GM19193 (cell line): ENCODE measurements around the gene MED14.

ENCODE experiments used
- POLR2A ChIP-seq: IDR thresholded peaks from 4 replicates; pipeline ENCODE4 v1.6.1; 2011; ENCODE audit not compliant: insufficient read depth, insufficient read length; ENCODE audit errors: extremely low read depth

MED14 gene

DNA sequence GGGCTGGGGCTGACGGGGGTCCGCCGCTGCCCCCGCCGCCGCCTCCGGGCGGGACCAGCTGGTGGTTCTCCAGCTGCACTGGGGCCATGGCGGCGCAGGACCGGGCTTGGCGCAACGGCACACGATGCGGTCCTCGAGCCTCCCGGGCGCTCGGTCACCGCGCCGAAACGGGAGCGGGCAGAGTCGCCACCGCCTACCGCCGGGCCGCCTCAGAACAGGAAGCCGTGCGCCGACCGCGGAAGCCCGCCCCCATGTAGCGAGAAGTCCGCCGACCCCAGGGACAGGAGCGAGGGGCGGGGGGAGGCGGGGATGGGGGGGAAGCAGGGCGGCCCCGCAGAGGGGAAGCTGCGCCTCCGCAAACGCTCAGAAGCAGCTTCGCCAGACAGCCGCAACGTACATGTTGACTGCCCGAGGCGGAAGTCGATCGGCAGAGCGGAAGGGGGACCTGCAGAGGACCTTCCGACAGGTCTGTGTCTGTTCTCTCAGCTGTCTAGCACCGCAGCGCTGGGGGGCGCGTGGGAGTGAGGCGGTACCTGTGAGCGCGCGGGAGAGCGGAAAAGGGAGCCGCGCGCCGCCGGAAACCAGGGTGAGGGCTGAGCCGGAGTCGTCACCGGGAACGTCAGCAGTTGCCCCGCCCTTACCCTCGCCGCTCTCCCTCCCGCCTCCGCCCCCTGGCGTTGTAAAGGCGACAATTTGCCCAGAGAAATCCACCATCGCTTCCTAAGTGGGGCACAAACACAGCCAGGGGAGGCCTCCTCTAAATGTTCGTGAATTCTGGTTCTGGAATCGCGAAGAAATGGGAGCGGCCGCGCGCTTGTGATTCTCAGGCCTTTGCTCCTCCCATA is at the start of gene MED14:
Gene MED14 (minus strand): TSS at position 218 of the 845 bp plus-strand sequence. CDS start 130 bp downstream, at position 88.
- peak; percentile 77 for TF ChIP-seq POLR2A

DNA sequence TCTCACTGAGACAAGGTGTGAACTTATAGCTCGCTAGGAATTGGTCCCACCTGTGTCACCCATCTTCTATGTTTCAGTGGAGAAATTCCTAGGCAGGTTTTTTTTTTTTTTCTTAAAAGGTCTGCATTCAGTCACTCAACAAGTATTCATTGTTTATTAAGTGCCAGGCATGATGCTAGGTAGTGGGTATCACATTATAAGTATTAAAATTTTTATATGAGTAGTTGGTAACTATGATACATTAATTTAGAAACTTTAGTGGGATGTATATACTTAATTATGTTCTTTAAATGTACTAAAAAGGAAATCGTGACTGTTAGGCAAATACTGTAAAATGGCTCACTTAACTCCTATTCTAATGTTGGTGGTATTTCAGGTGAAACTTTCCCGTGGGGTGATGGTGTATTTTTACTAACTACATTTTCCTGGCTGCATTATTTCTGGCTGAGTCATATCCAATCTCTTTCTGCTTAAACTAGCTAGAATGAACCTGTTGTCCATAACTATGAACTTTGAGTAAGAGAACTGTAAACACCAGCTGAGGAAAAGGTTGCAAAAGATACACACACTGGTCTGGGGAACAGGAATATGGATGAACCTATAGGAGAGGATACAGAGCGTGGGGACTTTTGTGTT is 49.3 kb upstream of the MED14 start:
- TF ChIP-seq POLR2A = no peak

DNA sequence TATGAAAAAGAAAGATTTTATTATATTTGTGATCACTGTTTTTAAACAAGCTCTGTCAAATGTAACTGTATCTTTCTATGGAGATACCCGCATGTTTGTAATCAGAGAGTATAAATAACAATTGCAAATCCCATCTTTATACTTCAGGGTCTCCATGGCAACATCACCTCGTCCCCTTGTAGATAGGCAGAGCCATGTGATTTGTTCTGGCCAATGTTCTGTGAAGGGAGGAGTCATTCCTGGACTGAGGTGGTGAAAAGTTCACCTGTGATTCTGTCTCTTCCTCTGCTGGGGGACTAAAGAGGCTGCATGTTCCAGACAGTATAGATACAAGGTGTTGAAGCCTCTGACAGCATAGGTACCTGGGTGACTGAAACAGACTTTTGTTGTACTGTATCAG is 45.6 kb upstream of the MED14 start:
- TF ChIP-seq POLR2A = no peak

DNA sequence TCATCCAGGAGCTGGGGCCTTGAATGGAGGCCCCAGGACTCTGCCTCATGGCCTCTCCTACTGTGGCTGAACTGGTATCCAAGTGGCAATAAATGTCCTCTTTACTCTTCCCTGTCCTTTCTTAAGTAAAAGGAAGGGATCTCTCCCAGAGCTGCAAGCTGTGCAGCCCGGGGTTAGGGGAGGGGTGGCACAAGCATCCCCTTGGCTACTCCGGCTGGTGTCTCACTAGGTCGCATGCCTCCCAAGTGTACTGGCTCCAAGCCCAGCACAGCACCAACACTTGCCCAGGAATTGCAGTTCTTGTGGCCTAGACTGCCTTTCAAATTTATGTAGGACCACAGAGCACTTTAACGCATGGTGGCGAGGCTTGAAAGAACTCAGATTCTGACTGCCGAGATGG is 44.7 kb upstream of the MED14 start:
- TF ChIP-seq POLR2A = no peak

DNA sequence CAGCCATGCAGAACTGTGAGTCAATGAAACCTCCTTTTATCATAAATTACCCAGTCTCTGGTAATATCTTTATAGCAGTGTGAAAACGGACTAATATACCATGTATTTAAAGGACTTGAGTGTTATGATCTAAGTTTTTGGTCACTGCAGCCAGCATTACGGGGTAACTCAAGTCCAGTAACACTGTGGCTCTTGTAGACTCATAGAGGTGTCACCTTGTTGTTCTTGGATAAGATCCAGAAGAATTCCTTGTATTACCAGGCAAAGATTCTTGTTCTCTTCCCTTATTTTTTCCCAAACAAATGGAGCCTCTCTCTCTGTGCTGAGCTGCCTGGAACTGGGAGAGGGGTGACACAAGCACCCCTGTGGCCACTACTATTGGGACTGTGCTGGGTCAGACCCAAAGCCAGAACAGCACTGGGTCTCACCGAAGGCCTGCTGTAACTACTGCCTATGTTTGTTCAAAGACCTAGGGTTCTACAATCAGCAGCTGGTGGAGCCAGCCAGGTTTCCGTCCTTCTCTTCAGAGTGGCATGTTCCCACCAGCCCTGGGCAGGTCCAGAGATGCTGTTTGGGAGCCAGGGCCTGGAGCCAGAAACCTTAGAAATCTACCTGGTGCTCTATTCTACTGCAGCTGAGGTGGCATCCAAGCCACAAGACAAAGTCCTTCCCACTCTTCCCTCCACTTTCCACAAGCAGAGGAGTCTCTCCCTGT is 43.7 kb upstream of the MED14 start:
- no peak for TF ChIP-seq POLR2A

DNA sequence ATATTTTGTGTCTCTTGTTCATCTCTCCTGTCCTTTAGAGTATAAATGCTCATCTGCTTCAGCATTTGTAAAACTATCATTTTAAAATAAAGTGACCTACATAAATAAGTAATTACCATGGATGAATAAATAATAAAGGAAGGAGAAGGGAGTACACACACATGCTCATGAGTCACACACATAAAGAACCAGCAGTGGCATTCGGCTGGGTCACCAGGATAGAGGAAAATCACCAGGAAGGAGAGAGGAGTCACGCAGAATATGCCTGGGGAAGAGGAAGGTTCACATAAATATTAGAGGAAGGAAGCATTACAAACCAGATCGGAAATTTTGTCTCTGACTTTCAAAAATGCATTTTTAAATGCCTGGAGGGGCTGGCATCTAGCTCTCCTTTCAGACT is 38.5 kb upstream of the MED14 start:
- no peak for TF ChIP-seq POLR2A

DNA sequence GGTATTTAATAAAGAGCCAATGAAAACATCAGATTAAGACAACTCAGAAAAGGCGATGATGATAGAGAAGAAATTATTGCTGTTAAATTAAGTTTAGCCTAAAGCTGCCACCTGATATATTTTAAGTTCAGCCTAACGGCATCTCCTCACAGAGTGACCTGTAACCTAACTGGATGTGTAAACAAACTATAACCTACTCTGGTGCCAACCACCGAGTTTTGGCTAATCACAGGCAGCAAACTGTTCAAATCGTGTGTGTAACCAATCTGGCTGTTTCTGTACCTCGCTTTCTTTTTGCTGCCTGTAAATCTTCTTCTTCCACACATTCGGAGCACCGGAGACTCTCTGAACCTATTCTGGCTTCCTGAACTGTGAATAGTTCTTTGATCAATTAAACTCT is 37.8 kb upstream of the MED14 start:
- no peak for TF ChIP-seq POLR2A

DNA sequence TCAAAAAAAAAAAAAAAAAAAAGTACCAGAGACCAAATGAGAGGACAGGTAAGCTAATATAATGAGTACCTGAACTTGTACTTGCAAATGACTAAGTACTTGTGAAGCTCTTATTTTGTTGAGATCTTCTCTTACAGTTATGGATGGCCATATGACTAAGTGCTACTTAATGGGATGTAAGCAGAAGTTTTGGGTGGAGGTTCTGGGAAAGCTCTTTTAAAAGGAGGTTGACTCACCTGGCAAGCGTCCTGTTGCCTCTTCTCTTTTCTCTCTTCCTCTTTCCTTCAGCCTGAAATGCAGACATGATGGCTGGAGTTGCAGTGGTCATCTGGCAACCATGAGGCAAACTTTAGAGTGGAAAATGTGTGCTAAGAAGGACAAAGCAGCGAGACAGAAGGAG is 36.9 kb upstream of the MED14 start:
- no peak for TF ChIP-seq POLR2A

DNA sequence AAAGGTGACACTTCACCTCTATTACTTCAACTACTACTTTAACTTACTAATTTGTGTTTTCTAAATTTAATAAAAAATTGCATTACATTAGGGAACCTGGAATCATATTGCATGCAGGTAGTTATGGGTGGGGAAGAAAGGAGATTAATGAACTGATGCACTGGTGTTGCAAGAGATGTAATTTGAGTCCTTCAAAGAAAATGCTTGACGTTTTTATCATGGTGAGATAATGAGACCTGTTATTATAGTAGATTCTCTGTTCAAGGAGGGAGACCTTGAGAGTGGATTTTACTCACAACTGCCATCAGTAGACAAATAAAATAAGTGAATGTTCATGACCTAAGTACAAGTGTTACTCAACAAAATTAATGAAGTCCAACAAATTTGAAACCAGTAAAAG is 26.4 kb upstream of the MED14 start:
- TF ChIP-seq POLR2A = no peak

DNA sequence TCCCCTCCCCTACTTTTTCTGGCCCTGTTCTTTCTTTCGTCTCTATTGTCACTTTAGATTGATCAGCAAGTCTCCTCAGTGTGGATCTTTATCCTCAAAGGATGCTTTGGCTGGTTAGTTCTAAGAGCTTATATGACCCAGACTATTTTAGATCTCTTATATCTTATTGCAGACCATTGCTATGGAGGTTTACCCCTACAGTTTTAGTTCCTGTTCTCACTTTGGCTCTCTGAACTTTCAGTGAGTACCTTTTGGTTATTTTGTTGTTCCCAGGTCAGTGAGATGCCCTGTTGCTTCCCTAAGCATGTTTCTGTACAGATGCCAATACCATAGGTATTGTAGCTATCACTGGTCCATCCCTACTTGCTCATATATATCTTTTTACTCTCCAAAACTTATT is 24.0 kb upstream of the MED14 start:
- no peak for TF ChIP-seq POLR2A

DNA sequence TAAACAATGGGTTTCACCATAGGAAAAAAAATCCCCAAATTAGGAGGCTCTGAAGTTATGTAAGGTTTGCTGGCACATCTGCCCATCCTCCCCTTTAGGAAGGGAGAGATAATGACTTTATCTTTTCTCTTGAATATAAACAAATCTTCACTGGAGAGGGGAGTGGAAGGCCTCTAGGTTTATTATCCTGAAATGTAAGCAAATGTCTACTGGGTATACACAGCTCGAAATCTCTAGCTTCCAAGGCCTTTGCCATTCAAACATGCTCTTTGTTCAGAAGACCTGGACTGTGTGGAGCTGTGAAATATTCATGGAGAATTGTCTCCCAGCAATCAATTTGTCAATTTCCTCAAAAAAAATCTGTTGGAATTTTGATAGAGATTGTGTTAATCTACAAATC is 21.7 kb upstream of the MED14 start:
- TF ChIP-seq POLR2A = no peak

DNA sequence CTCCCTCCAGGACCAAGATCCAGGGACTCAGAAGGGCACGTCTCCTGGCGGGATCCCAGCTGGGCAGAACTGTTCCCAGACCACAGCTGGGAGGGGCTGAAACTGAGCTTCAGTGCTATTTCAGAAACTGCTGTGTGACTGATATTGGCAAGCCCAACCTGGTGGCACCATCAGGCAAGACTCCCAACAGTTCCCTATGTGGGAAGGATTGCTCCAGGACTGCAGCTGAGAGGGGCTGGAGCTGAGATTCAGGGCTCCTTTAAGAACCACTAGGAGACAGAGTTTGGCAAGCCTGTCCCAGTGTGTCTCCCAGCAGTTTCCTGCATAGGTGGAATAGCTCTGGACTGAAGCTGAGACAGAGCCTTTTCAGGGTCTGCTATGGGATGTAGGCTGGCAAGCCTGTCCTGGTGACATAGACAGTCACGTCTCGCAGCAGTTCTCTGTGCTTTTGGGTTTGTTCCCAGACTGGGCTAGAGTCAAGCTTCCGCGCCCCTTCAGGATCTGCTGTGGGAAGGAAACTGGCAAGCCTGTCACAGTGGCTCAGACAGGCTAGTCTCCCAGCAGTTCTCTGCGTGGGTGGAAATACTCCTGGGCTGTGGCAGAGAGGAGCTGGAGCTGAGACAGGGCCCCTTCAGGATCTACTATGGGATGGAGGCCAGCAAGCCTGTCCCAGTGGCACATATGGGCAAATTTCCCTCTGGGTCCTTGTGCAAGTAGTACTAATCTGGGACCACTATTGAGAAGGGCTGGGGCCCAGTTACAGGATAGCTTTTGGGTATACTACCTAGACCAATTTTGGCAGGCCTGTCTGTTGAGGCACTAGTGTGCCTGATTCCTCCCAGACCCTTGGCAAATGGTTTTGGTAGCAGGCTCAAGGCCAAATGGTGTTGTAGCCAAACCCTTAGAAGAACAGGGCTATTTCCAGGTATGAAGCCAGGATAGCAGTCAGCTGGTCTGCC is 20.2 kb upstream of the MED14 start:
- TF ChIP-seq POLR2A = no peak

DNA sequence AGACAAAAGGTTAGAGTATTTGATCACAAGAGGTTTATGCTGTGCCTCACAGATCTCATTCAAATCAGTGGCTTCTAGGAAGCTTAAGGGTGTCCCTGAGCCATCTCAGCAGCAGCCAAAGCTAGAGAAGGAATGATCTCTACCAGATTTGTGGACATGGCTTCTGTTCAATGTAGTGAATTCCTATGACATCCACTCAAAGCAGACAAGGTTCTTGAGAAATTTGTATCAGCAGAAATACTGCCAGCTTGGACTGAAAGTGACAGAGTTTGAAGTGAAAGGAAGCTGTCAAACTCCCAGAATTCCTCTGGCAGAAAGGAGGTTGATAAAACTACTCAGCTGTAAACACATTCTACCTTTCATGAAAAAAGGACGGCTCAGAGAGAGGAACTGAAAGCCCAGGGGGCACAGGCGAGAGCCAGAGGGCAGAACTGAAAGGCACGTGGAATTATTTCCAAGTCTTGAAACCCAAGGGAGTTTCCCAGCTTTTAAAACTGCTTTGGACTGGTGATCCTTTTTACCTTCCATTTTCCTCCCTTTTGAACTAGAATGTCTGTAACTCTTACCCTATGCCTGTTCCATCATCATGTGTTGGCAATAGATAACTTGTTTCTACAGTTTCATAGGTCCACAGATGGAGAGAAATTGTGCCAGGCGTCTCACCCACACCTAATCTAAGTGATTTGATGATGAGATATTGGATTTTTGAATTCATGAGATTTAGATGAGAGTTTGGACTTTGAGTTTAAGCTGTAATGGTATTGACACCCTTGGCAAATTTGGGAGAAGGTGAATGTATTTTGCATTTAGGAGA is 14.5 kb upstream of the MED14 start:
- TF ChIP-seq POLR2A = no peak

DNA sequence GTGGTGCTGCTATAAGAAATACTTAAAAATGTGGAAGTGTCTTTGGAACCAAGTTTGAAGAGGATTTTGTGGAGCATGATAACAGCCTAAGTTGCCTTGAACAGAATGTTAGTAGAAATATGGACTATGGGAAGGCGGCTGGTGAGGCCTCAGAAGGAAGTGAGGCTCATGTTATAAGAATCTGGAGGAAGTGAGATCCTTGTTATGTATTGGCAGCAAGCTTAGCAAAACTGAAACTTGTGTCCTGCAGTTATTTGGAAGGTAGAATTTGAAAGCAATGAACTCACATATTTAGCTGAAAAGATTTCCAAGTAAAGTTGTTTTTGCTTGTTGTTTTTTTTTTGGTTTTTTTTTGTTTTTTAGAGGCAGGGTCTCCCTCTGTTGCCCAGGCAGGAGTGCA is 13.6 kb upstream of the MED14 start:
- TF ChIP-seq POLR2A = no peak
